Stomach (tissue), 19 donors: ENCODE data around the gene FGD3. TPM values are rescaled to one million over a fixed set of nuclear protein-coding genes. Genes with fewer than 3 reads are reported as not detected.
A peak's percentile ranks its signal among the peaks of the same experiment; 100 is the strongest.
"Not testable (repeated sequence)": the region's sequence is repeated elsewhere in the genome, so short reads cannot be mapped to it uniquely, and the experiment has no call there.

Source experiments
- DNase-seq, 2 donors: peaks; one replicate each; pipeline versions ENCODE4 v3.0.0 to v3.0.0-alpha.2; 2013 to 2019
- H3K27ac ChIP-seq, 5 donors: fragments of 200-600 bp in 4 of 5; sonication (generic) in 4 of 5; one replicate each; pipeline ENCODE4 v1.5.1; 2013 to 2019; ENCODE audit warnings: mild to moderate bottlenecking in 1 of 5, moderate library complexity in 1 of 5
- H3K27me3 ChIP-seq, 3 donors: fragments of 200-600 bp; sonication (generic); one replicate each; pipeline ENCODE4 v1.5.1; 2017 to 2019; ENCODE audit warnings: mixed run types in 1 of 3
- H3K36me3 ChIP-seq, 4 donors: fragments of 200-600 bp; sonication (generic); 1 replicate in 3 of 4; 2 replicates in 1 of 4; pipeline ENCODE4 v1.5.1; 2016 to 2019
- H3K4me1 ChIP-seq, 4 donors: fragments of 200-600 bp; sonication (generic); one replicate each; pipeline ENCODE4 v1.5.1; 2016 to 2019
- H3K4me3 ChIP-seq, 4 donors: fragments of 200-600 bp; sonication (generic) in 3 of 4; one replicate each; pipeline ENCODE4 v1.5.1; 2016 to 2019; ENCODE audit warnings: mild to moderate bottlenecking in 1 of 4
- H3K9me3 ChIP-seq, 4 donors: fragments of 200-600 bp; sonication (generic); one replicate each; pipeline ENCODE4 v1.5.1; 2016 to 2019
- EP300 ChIP-seq: sonication (generic); formaldehyde crosslinking; IDR thresholded peaks from one replicate; pipeline ENCODE4 v1.6.1; 2017; ENCODE audit warnings: antibody characterized with exemption
- POLR2A ChIP-seq, 4 donors: fragments of 450-650 bp; IDR thresholded peaks; one replicate each; pipeline ENCODE4 v1.6.1; 2016; ENCODE audit warnings: antibody characterized with exemption in 4 of 4, control low read depth in 2 of 4, mild to moderate bottlenecking in 1 of 4, moderate library complexity in 1 of 4
- POLR2AphosphoS5 ChIP-seq, 3 donors: sonication (generic); formaldehyde crosslinking; IDR thresholded peaks; one replicate each; pipeline ENCODE4 v1.6.1; 2016; ENCODE audit warnings: antibody characterized with exemption in 3 of 3
- WGBS, 5 donors: extraction: QIAGEN DNeasy Blood & Tissue Kit in 3 of 5; methylation state at CpG; one replicate each; pipeline versions ENCODE4 v1.1.5 to v1.1.7; 2013 to 2018; 5-methylcytosine and 5-hydroxymethylcytosine counted together
- intact Hi-C: fragments of 100-400 bp; cut with DNase I; formaldehyde crosslinking; loops from one replicate; pipeline ENCODE4 v1.15.1; 2023; ENCODE audit warnings: low total_unique reads
- long read RNA-seq, 10 donors: transcript quantifications; one replicate each; lab custom pipeline, GENCODE V29; 2026
- polyA plus RNA-seq, 3 donors: library from polyadenylated mRNA; stranded (reverse); fragments of 200-250 nt; gene quantifications; one replicate each; pipeline ENCODE4 v1.2.3, GENCODE V29; 2013
- total RNA-seq, 5 donors: library from RNA; depleted of rRNA; stranded (reverse); fragments of >200 nt; gene quantifications; one replicate each; pipeline versions ENCODE4 v1.1.0 to v1.2.3, GENCODE V29; 2014 to 2016
- TF ChIP-seq, protein P1 (sequence below), 7 experiments: fragments of 450-650 bp in 4 of 7; fragments of 200-600 bp in 3 of 7; sonication (generic) in 3 of 7; IDR thresholded peaks; one replicate each; pipeline ENCODE4 v1.5.1; 2016 to 2019; ENCODE audit warnings: antibody characterized with exemption in 7 of 7, control low read depth in 2 of 7, mild to moderate bottlenecking in 1 of 7
- donor health status: healthy with polysubstance abuse.
- donor health status: Bipolar disorder and iron deficiency.
- donor health status: healthy.

FGD3 gene
- total RNA-seq (1 to 10 TPM; 2.2 to 8.8 (median 5.4) TPM), polyA plus RNA-seq (1 to 10 TPM; 1.7 to 2.3 (median 2.0) TPM)
- long read RNA-seq, donor 1, result 0 reads
- long read RNA-seq, donor 2, partial matches to known transcripts, result 0 of 1 reads
- long read RNA-seq, donor 2, other reads (novel, unspliced or antisense), result 0 of 1 reads
- long read RNA-seq, donor 3, result 0 reads
- long read RNA-seq, donor 4, result 0 reads
- long read RNA-seq, donor 5, result 0 reads
- long read RNA-seq, donor 6, result 0 reads
- long read RNA-seq, donor 7, result 0 reads
- long read RNA-seq, donor 8, result 0 reads
- long read RNA-seq, donor 9, result 0 reads
- long read RNA-seq, donor 10, result 0 reads

DNA sequence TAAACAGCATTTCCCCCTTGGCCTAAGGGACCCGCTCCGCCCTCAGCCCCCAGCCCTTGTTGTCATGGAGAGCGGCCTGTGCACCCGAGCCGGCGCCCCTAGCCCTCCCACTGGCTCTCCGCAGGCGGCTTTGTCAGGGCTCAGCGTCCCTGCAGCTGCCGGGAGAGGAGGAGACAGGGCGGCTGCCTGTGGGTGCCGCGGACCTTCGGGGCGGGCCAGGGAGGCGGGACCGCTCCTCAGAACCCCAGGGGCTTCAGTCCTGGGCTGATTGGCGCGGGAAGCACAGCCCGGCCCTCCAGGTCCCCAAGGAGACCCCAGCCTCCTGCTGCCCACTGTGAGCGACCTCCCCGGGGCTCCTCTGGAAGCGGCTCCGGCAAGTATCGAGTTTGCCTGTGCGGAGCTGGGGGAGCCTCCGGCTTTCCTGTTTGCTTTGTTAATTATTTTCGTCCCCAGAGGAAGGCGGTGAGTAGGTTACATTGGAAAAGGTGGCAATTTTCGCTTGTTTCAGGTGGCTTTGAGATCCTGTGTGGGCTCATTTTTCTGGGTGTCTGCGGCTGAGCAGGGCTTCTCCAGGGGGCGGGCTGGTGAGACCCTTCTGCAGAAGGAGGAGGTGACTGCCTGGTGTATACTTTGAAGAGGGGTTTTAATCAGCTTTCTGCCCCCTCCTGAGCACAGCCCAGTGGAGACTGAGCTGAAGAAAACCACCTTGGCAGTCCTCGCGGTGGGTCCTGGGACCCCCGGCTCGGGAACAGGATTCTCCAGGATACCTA lies at the start of gene FGD3:
FGD3 (plus strand) TSS at position 256 of the 770 bp plus-strand sequence. CDS start 28,734 bp downstream, outside the sequence.
- Histone ChIP-seq H3K27me3 (peaks cover 0 to 45% (median 0%) of the 10 kb centered on the region in 3 donors), H3K4me1 (peaks cover 0 to 18% (median 13%) of the 10 kb centered on the region in 4 donors), H3K4me3 (peak within 1 kb of the TSS; percentile 49 to 59 (median 53)), H3K36me3 (no peaks in the 10 kb centered on the region), H3K9me3 (no peaks in the 10 kb centered on the region), H3K27ac (peak within 1 kb of the TSS in 1 of 5 donors; percentile 11)
- no peak for TF ChIP-seq EP300
- intact Hi-C loops, result no loop called here
- DNase-seq, result peak; percentile 43 to 81
- WGBS, 5 donors, result 3 to 8% (median 3%) methylated on average over 24 to 36 of the region's 36 CpGs

DNA sequence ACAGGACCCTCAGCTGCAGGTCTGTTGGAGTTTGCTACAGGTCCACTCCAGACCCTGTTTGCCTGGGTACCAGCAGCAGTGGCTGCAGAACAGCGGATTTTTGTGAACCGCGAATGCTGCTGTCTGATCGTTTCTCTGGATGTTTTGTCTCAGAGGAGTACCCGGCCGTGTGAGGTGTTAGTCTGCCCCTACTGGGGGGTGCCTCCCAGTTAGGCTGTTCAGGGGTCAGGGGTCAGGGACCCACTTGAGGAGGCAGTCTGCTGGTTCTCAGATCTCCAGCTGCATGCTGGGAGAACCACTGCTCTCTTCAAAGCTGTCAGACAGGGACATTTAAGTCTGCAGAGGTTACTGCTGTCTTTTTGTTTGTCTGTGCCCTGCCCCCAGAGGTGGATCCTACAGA lies 42.2 kb upstream of the FGD3 start:
- H3K4me1 ChIP-seq, DNase-seq, intact Hi-C loops, H3K27ac ChIP-seq, H3K36me3 ChIP-seq, H3K9me3 ChIP-seq, H3K4me3 ChIP-seq: not testable (repeated sequence)
- 54 to 75% (median 66%) methylated on average over 4 to 6 of the region's 6 CpGs for WGBS, 5 donors
- peaks cover 0 to 11% (median 0%) of the 10 kb centered on the region in 3 donors for H3K27me3 ChIP-seq

DNA sequence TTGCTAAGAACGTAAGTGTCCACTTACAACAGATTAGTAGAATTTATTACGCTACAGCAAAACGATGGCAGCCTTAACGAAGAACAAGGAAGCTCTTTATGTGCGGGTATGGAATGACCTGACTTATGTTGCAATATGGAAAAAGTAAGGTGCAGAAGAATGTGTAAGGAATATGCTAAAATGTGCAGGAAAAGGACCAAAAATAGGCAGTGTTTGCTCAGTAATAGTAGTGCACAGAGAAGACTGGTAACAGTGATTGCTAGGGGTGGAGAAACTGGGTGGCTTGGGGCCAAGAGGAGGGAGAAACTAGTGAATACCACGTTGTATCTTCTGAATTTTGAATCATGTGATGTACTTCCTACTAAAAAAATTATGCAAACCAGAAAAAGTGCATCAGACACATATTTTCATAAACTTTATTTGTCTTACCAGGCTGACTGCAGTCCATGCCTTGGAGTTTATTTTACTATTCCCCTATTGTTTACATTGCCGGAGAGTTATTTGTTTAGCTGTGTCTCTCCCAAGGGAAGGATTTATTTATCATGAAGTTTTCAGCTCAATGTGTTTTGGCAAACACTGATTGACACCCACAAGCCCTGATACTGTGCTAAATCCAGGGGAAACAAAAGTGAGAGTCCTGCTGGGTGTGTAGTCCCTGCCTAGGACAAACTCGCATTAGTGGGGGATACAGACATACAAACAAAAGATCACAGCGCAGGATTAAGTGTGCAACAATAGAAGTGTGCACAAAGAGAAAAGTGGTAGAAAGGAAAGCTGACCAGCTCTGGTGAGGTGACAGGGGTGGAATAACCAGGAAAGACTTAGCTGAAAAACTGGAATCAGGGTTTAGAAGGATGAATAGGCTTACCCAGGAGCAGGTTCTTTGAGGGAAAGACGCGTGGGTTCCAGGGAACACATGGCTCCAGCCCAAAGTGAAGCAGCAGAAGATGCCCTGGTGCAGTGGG lies 35.5 kb upstream of the FGD3 start:
- peaks cover 6 to 15% (median 11%) of the 10 kb centered on the region in 4 donors for H3K4me1 ChIP-seq
- no peak overlapping the region for H3K4me3 ChIP-seq
- H3K36me3 ChIP-seq, result no peaks in the 10 kb centered on the region
- 33 to 41% (median 37%) methylated on average over 11 of the region's 11 CpGs for WGBS, 5 donors
- no peaks in the 10 kb centered on the region for H3K9me3 ChIP-seq
- intact Hi-C loops, result no loop called here
- no peak overlapping the region for H3K27ac ChIP-seq
- peaks cover 0 to 46% (median 0%) of the 10 kb centered on the region in 3 donors for H3K27me3 ChIP-seq
- no peak for TF ChIP-seq POLR2AphosphoS5 (IDR thresholded peaks at IDR 0.05)
- no peak for TF ChIP-seq POLR2A (IDR thresholded peaks at IDR 0.05)
- TF ChIP-seq, protein P1, sequence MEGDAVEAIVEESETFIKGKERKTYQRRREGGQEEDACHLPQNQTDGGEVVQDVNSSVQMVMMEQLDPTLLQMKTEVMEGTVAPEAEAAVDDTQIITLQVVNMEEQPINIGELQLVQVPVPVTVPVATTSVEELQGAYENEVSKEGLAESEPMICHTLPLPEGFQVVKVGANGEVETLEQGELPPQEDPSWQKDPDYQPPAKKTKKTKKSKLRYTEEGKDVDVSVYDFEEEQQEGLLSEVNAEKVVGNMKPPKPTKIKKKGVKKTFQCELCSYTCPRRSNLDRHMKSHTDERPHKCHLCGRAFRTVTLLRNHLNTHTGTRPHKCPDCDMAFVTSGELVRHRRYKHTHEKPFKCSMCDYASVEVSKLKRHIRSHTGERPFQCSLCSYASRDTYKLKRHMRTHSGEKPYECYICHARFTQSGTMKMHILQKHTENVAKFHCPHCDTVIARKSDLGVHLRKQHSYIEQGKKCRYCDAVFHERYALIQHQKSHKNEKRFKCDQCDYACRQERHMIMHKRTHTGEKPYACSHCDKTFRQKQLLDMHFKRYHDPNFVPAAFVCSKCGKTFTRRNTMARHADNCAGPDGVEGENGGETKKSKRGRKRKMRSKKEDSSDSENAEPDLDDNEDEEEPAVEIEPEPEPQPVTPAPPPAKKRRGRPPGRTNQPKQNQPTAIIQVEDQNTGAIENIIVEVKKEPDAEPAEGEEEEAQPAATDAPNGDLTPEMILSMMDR (IDR thresholded peaks at IDR 0.05), result no peak
- TF ChIP-seq EP300, result no peak
- peak in 1 of 2 donors; percentile 49 for DNase-seq

DNA sequence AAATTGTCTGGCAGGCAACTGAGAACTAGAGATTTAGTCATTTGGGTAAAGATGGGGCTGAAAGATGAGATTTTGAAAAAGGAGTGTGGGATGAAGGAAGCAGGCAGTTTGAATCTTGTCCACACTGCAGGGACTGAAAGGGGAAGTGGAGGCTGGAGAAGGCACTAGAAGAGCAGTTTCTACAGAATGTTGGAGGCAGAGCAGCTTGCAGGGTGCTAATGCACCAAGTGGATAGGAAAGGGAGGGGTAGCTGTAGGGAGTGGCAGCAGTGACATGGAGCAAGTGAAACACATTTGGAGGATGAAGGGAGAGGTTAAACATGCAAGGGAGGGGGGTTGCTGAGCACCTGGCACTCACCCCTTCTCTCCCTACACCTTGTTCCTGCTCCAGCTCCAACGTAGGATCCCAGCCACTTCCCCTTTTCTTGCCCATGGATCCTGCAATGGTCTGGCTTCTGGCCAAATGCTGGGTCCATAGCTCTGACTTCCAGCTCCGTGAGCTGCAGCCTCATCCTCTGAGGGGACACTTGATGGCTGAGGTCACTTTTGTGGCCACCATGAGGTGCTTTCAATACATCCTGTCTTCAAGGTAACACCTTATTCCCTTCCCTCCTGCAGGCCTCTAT lies 30.0 kb upstream of the FGD3 start:
- Histone ChIP-seq H3K9me3 (no peaks in the 10 kb centered on the region), H3K4me1 (peaks cover 0 to 3% (median under 1%) of the 10 kb centered on the region in 4 donors), H3K27me3 (peaks cover 0 to 24% (median 0%) of the 10 kb centered on the region in 3 donors), H3K4me3 (no peak overlapping the region), H3K36me3 (no peaks in the 10 kb centered on the region), H3K27ac (no peak overlapping the region)
- intact Hi-C loops, result no loop called here
- TF ChIP-seq, protein P1 (IDR thresholded peaks at IDR 0.05), result no peak
- TF ChIP-seq POLR2AphosphoS5 (IDR thresholded peaks at IDR 0.05) (no peak), EP300 (no peak), POLR2A (IDR thresholded peaks at IDR 0.05) (no peak)
- 4 to 36% (median 29%) methylated on average over 2 of the region's 2 CpGs for WGBS, 5 donors
- DNase-seq, result no peak
